Measurements from ENCODE around the gene ACR.
"Not testable (repeated sequence)": the region's sequence is repeated elsewhere in the genome, so short reads cannot be mapped to it uniquely, and the experiment has no call there.

Gene ACR

DNA sequence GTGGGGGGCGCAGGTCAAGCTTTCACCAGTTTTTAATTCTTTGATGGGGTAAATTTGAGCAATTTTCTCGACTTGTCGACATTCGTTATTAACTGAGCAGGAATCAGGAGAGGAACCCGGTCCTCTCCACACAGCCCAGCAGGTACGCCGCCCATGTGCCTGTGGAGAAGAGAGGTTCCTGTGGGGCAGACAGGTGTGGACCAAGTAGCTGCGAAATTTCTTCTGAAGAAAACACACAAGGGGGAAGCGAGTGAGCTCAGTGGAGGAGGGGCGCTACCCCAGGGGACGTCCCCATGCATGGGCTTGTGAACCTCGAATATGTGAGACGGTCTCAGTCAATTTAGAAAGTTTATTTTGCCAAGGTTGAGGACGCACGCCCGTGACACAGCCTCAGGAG, 45.9 kb downstream of the ACR start:
- H3K9ac ChIP-seq (ENCODE audit: low read depth, low read length) = peak overlapping the region; percentile 42; the same call in 1 of the 2 replicates
- not testable (repeated sequence) for H3K36me3 ChIP-seq (ENCODE audit: insufficient read depth, low read length); H3K9me3 ChIP-seq (ENCODE audit: control insufficient read depth, insufficient read depth, low read length); H3K4me1 ChIP-seq (ENCODE audit: insufficient read depth, low read length)

DNA sequence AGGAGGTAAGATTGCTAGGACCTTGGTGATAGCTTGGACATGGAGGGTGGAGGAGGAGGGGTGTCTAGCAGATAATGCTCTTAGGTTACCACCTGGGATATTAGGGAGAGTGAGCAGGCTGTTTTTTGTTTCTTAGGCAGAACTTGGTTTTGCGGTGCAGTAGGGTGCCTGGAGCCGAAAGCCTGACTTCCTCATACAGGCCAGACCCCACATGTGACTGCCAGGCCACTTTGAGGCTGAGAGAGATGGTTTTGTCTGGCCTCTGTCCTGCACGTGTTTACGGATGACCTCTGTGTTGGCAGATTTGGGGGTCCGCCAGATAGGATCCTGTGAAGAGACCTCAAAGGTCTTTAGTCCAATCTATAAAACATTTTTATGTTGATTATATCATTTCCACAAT, 47.3 kb downstream of the ACR start:
- H3K9me3 ChIP-seq (ENCODE audit: control insufficient read depth, insufficient read depth, low read length); H3K4me1 ChIP-seq (ENCODE audit: insufficient read depth, low read length); H3K36me3 ChIP-seq (ENCODE audit: insufficient read depth, low read length); H3K9ac ChIP-seq (ENCODE audit: low read depth, low read length): not testable (repeated sequence)

DNA sequence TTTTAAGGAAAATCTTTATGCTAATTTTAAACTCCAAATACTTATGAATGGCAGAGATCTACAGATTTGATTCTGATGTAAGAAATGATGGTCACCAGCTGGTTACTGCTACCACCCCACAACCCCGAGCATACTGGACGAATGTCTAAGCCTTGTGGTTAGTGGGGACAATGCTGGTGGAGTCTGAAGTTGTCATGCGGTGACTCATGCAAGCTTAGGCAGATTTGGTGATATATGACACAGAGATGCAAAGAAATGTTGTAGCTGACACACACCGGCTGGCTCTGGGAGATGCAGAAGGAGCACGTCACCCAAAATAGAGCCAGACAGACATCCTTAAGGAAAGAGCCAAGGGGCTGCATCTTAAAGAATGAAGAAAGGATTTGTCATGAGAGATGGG, 48.9 kb downstream of the ACR start:
- H3K4me1 ChIP-seq (ENCODE audit: insufficient read depth, low read length); H3K9me3 ChIP-seq (ENCODE audit: control insufficient read depth, insufficient read depth, low read length); H3K36me3 ChIP-seq (ENCODE audit: insufficient read depth, low read length); H3K9ac ChIP-seq (ENCODE audit: low read depth, low read length): not testable (repeated sequence)

Data from ES-I3 (cell line).